Kidney epithelial cell (primary cell): ENCODE data around the gene SCARF2. TPM values are rescaled to one million over a fixed set of nuclear protein-coding genes. Genes with fewer than 3 reads are reported as not detected.

ENCODE experiments used
- DNase-seq: peaks from one replicate; pipeline ENCODE4 v3.0.0-alpha.2; 2010; ENCODE audit warnings: low read depth
- H3K27me3 ChIP-seq: 2 replicates; pipeline ENCODE4 v1.6.0; 2011; ENCODE audit warnings: low read length; ENCODE audit not compliant: control insufficient read depth, insufficient read depth
- H3K36me3 ChIP-seq: 2 replicates; pipeline ENCODE4 v1.5.1; 2011; ENCODE audit warnings: low read length; ENCODE audit not compliant: control insufficient read depth, insufficient read depth
- H3K4me3 ChIP-seq: 2 replicates; pipeline ENCODE4 v1.5.1; 2011; ENCODE audit warnings: low read depth, mild to moderate bottlenecking, control low read depth, low read length
- CTCF ChIP-seq: IDR thresholded peaks from 2 replicates; pipeline ENCODE4 v1.5.1; 2011; ENCODE audit warnings: mild to moderate bottlenecking, moderate library complexity, low read length, control low read depth, inconsistent platforms; ENCODE audit not compliant: insufficient read depth, poor library complexity, severe bottlenecking
- total RNA-seq: library from RNA; depleted of rRNA; stranded (reverse); fragments of >200 nt; gene quantifications from 2 replicates; pipeline ENCODE4 v1.2.3, GENCODE V29; 2015

The SCARF2 gene
- total RNA-seq, 1 donor from 2014 or later = 33.6 TPM

GRCh38 chr22:20466659-20467379, 29.2 kb upstream of the SCARF2 start:
- H3K36me3 ChIP-seq = no peaks in the 10 kb centered on the region
- no peak overlapping the region for H3K4me3 ChIP-seq
- H3K27me3 ChIP-seq = no peaks in the 10 kb centered on the region
- TF ChIP-seq CTCF = no peak
- DNase-seq = no peak

DNA sequence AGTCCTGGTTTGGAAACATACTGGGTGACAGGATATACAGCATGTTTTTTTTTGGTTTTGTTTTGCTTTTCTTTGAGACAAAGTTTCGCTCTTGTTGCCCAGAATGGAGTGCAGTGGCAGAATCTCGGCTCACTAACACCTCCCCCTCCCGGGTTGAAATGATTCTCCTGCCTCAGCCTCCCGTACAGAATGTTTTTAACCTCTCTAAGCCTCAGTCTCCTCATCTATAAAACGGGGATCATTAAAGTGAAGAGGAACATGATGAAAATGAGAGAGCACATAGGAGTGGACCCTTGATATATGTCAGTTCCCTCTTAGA, 28.1 kb upstream of the SCARF2 start:
- Histone ChIP-seq H3K27me3 (no peaks in the 10 kb centered on the region), H3K36me3 (no peaks in the 10 kb centered on the region), H3K4me3 (no peak overlapping the region)
- no peak for DNase-seq
- no peak for TF ChIP-seq CTCF

DNA sequence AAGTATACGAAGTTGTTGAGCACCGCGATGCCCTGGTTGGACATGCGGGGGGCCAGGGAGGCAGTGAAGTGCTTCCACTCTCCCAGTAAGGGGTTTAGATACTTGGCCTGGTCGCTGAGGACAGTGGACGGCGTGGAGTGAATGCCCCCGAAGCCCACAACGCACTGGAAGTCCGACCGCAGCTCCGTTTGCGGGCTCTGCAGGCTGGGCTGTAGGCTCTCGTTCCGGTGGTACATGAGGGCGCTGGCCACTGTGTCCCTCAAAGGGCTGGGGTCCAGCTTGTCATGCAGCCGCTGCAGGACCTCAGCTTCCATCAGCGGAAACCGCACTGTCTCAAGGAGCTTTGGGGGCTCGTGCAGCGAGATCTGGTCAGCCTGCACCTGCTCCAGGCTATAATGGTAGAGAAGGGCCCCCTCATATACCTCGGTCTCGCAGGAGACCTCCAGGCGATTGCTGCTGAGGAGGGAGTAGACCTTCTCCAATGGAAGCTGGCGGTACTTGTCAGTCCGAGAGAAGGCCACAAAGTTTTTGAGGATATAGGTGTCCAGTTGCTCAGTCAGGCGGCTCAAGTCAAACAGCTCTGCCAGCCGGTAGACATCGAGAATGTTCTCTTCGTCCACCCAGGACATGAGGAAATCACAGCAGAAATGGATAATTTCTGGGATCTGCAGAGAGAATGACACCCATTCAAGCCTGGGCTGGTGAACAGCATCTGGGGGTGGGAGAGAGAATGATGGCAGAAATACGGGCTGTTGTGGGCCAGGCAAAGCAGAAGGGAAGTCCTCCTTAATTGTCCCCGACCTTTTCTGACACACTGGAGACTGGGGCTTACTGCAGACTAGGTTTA, 27.5 kb upstream of the SCARF2 start:
- Histone ChIP-seq H3K36me3 (no peaks in the 10 kb centered on the region), H3K4me3 (no peak overlapping the region), H3K27me3 (no peaks in the 10 kb centered on the region)
- no peak for TF ChIP-seq CTCF
- DNase-seq = no peak

DNA sequence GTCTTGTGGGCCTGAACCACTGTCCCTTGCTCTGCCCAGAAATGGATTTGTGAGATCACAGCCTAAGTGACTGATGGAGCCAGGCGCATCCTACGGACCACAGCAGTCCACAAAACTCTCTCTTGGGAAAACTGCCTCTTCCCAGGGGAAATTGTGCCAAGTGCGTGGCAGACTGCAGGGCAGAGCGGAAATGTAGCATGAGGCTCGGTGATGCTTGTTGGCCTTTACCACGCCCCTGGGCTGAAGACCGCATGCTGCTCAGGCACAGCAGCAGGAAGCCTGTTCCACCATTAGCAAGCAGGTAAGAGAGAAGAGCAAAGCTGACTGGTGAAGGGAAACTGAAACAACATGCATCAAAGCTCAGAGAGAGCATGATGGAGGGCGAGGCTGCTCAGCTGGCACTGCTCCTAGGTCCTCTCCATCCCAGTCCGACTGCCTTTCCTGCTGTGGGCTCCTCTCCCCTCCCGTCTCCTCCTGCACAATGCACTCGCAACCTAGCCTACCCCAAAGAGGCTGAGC, 26.5 kb upstream of the SCARF2 start:
- Histone ChIP-seq H3K4me3 (no peak overlapping the region), H3K36me3 (peaks cover 1% of the 10 kb centered on the region), H3K27me3 (no peaks in the 10 kb centered on the region)
- TF ChIP-seq CTCF = no peak
- no peak for DNase-seq

DNA sequence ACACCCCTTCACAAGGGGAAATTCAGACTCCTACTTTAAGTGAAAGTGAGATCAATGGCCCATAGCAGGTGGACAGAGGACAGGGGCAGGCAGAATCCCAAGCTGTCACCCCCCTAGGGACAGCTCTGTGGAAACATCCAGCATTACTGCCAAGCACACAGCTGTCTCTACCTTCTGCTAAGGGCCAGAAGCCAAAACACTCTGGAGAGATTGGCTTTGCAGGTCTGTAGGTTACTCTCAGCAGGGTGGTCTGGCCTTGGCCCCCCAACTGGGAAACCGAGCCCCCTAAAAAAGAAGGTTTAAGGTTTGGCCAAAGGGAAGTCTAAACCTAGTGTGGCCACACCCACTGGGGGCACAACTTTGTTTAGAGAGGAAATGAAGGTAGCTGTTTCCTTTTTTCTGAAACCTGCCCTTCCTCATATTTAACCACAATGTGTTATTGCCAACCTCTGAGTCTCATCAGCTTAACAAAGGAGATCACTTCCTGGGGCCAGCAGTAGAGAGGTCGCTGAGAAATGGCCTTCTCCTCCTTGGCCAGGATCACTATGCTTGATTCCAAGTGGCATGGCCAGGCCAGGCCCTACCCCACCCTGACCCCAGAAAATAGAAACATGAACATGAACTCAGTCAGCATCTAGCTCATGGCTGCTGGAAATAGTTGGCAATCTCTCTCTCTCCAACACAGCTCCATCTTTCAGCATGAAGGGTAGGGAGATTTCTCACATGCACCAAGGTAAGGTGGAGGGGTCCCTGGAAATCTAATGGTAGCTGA, 25.9 kb upstream of the SCARF2 start:
- no peak for DNase-seq
- no peak for TF ChIP-seq CTCF
- Histone ChIP-seq H3K36me3 (peaks cover 1% of the 10 kb centered on the region), H3K27me3 (no peaks in the 10 kb centered on the region), H3K4me3 (no peak overlapping the region)
